ENCODE results near the gene ARIH1. TPM values are rescaled to one million over a fixed set of nuclear protein-coding genes. Genes with fewer than 3 reads are reported as not detected.
A peak's percentile ranks its signal among the peaks of the same experiment; 100 is the strongest.
"Not testable (repeated sequence)": the region's sequence is repeated elsewhere in the genome, so short reads cannot be mapped to it uniquely, and the experiment has no call there.

The ARIH1 gene
- total RNA-seq, 1 donor from 2014 or later, result 140 TPM

DNA sequence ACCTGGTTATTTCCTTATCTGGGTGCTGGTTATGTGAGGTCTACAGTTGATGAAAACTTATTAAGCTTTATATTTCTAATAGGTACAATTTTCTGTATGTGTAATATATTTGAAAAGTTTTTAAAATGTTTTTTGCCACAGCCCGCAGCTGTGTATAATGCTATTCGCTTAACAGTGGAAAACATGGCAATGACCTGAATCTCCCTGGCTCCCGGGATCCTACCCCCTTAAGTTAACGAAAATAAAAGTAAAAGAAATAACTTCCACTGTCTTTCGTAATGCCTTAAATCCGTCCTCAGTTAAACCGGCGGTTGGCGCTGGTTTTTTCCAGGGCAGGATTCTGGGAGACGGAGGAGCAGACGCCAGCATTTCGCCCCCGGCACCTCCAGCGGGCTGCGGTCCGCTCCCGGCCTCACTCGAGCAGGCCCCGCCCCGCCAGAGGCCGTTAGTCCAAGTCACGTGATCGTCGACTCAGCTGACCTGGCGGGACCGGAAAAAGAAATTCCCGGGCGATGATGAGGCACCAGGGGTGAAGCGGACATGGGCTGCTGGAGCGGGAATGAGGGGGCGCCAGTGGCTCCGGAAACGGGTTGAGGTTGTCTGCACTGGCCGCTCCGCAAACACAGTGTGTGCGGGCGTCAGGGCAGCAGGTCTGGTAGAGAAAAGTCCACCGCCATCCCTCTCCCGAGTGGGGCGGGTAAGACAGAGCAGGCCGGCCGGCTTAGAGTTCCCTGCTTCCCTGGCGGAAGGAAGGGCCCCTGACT is 162.6 kb downstream of the ARIH1 start:
- intact Hi-C loops (cut with micrococcal nuclease); H3K27ac Mint-ChIP-seq: not testable (repeated sequence)

DNA sequence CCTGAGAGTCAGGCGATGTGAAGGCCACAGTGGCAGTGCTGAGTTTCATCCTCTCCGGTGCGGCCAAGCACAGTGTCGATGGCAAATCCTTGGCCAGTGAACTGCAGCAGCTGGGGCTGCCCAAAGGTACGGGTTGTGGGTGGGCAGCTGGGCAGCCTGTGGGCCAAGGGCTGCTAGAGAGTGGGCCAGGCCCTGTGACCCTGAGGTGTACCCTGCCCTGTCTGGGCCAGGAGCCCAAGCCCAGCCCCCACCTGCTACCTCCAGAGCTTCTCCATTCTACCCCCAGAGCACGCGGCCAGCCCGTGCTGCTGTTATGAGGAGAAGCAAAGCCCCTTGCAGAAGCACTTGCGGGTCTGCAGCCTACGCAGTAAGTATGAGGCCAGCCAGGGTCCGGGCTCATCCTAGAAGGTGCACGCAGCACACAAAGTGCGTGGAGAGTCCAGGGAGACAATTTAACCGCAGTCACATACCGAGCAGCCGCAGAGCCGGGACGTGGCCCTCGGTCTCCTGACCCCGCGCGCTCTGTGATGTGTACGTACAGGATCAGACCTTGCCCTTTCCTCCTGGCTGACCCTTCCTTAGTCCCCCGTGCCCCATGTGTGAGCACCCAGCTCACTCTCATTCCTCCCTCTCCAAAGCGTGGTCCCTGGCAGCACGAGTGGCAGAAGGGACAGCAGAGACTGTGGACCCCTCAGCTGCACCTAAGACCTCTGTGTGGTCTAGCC is 165.8 kb downstream of the ARIH1 start:
- H3K36me3 Mint-ChIP-seq (ENCODE audit: low read depth); DNase-seq (ENCODE audit: low spot score); H3K4me3 Mint-ChIP-seq; H3K4me1 Mint-ChIP-seq (ENCODE audit: low read depth); intact Hi-C loops (cut with micrococcal nuclease); H3K9me3 Mint-ChIP-seq; H3K27ac Mint-ChIP-seq; H3K27me3 Mint-ChIP-seq (ENCODE audit: insufficient read depth): not testable (repeated sequence)

More for the DNA sequence above, 162.6 kb downstream of the ARIH1 start:
- not testable (repeated sequence) for H3K27me3 Mint-ChIP-seq (ENCODE audit: insufficient read depth); H3K9me3 Mint-ChIP-seq; H3K36me3 Mint-ChIP-seq (ENCODE audit: low read depth); H3K4me1 Mint-ChIP-seq (ENCODE audit: low read depth)
- H3K4me3 Mint-ChIP-seq, result peak overlapping the region; percentile 19
- DNase-seq (ENCODE audit: low spot score), result peak; percentile 64

DNA sequence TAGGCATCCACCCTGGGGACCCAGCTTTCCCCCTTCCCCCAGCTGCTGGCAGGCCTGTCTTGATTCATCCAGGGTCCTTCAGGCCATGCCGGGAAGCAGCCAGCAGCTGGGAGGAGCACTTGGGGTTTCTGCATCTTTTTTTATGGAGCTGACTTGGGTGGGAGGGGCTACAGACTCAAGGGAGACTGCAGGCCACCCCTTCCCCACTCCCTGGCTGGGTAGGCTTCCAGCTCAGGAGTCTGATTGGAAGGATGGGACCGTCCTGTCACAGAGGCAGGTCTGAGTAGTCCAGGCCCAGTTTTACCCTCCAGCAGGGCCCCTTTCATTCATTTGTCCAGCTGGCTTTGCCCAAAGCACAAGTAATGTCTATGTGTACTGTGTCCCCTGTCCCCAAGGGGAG is 168.1 kb downstream of the ARIH1 start:
- H3K27me3 Mint-ChIP-seq (ENCODE audit: insufficient read depth); H3K4me3 Mint-ChIP-seq; DNase-seq (ENCODE audit: low spot score); H3K9me3 Mint-ChIP-seq; H3K4me1 Mint-ChIP-seq (ENCODE audit: low read depth); H3K36me3 Mint-ChIP-seq (ENCODE audit: low read depth); intact Hi-C loops (cut with micrococcal nuclease); H3K27ac Mint-ChIP-seq: not testable (repeated sequence)

DNA sequence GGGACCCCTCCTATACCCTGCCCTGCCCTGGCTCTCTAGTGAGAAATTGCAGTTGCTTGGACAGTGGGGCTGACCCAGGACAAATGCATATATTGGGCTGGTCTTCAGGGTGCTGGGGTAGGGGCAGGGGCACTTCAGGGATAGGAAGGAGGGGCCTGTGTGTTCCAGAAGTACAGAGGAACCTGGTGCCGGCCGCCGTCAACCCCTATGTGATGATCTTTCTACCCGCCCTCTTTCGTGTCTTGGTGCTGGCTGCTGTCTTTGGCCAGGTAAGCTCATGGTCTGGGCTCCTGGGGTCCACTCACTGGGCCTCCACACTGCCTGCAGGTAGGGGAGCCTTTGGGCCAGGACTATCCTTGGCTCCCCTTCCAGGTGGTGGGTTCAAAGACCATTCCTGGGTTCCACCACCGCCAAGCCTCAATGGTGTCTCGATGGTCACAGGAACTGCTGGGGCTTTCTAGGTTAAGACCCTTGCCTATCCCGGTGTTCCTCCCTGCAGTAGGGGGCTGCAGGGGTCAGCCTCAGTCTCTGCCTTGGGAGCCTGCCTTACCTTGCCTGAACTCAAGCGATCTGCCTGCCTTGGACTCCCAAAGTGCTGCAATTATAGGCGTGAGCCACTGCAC is 174.6 kb downstream of the ARIH1 start:
- DNase-seq (ENCODE audit: low spot score); H3K4me1 Mint-ChIP-seq (ENCODE audit: low read depth); H3K27ac Mint-ChIP-seq; H3K27me3 Mint-ChIP-seq (ENCODE audit: insufficient read depth); H3K36me3 Mint-ChIP-seq (ENCODE audit: low read depth); H3K4me3 Mint-ChIP-seq; intact Hi-C loops (cut with micrococcal nuclease); H3K9me3 Mint-ChIP-seq: not testable (repeated sequence)

Other genes with a start within 250 kb of the ARIH1 start
- gene PKM, start 243.1 kb upstream of the ARIH1 start, total RNA-seq, result 2,409 and 2,442 TPM in 2 replicates
- gene PARP6, start 201.8 kb upstream of the ARIH1 start, total RNA-seq, result 79.3 and 87.1 TPM in 2 replicates
- 0.26 and 0.27 TPM in 2 replicates for gene CELF6, start 154.2 kb upstream of the ARIH1 start, total RNA-seq
- gene HEXA, start 98.3 kb upstream of the ARIH1 start, total RNA-seq, result 55.7 and 61.0 TPM in 2 replicates
- not detected in 2 replicates for gene TMEM202, start 76.0 kb upstream of the ARIH1 start, total RNA-seq
- gene GOLGA6B, start 180.4 kb downstream of the ARIH1 start, total RNA-seq, result not detected in 2 replicates
- 0.29 TPM in 1 of 2 replicates, not detected in the other for gene HIGD2B, start 211.9 kb downstream of the ARIH1 start, total RNA-seq
- gene BBS4, start 211.9 kb downstream of the ARIH1 start, total RNA-seq, result 10.0 and 10.3 TPM in 2 replicates